NCI-H146 treated with DMSO at 0.1 percent for 48 hours (cell line): ENCODE results near the gene PTPRJ.
A peak's percentile ranks its signal among the peaks of the same experiment; 100 is the strongest.

Experiments used
- DNase-seq: peaks from one replicate; lab custom pipeline; 2025; ENCODE audit not compliant: unreplicated experiment; lab: John Stamatoyannopoulos, UW

PTPRJ gene

DNA sequence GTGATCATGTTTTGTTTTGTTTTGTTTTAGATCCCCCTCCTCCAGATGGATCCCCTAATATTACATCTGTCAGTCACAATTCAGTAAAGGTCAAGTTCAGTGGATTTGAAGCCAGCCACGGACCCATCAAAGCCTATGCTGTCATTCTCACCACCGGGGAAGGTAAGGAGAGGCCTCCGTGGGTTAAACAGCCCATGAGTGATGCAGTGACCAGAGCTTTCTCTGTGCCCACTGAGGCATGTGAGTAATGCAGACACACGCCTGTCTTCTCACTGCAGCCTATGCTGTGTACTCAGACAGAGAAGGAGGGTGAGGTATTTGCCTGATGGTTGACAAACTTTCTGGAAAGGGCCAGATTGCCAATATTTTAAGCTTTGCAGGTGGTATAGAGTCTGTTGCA lies 162.5 kb downstream of the PTPRJ start:
- no peak for DNase-seq

- DNase-seq, result no peak
Observed at GRCh38 chr11:48148749-48149148, 168.4 kb downstream of the PTPRJ start.

DNA sequence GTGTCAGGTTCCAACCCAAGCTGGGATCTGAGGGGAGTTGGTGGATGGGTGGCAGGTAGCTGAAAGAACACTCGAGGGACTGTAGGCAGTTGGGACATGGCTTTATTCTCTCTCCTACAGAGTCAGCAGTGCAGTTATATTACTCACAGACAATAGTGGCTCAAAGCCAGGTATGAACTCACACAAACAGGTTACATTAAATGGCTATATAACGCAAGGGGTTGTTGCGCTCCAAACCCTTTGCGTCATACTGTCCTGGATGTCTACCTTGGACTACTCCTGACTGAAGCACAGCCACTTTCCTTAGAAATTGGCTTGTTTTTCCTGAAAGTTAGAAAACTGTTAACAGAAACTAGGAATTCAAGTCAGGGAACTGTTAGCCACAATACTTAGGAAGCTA lies 169.9 kb downstream of the PTPRJ start:
- DNase-seq, result no peak

GRCh38 chr11:48154151-48154550 lies 173.8 kb downstream of the PTPRJ start:
- no peak for DNase-seq

GRCh38 chr11:48161951-48162884 lies 181.9 kb downstream of the PTPRJ start:
- no peak for DNase-seq

DNA sequence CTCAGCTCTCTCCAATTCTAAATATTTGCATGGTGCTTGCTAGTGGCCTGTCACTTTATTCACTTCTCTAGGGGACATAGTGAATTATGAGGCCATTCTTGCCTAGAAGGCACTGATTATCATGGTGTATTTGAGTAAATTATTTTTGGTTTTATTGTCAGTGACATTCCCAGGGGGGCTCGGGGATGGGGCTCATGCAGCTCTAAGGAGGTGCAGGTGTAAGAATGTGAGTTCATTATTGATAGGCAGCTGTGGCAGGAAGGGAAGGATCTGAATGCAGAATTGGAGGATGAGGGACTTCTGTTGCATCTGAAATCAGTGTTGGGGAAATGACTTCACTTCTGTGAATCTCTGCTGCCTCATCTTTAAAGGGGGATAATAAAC lies 182.5 kb downstream of the PTPRJ start:
- DNase-seq, result no peak

- DNase-seq, result no peak
Observed at GRCh38 chr11:48163360-48164100, 183.2 kb downstream of the PTPRJ start.

- DNase-seq, result no peak
Observed at GRCh38 chr11:48164836-48165235, 184.5 kb downstream of the PTPRJ start.

DNA sequence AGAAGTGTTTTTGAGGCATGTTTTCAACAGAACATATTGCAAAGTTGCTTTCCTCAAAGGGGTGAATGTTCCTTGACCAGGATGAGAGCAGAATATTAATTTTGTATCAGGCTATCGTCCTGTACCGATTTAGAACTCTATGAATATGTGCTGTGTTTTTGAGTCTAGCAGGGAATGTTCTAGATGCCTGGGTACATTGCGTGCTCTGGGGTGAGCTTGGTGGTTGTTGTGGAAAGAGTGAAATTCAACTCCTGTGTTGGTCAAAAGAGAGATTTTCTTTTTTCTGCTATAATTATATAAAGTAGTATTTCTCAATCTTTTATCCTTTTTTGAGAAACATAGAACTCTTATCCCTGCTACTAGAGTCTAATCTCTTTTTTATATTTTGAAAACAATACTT lies 185.1 kb downstream of the PTPRJ start:
- DNase-seq, result no peak

GRCh38 chr11:48167380-48167779 lies 187.0 kb downstream of the PTPRJ start:
- no peak for DNase-seq

DNA sequence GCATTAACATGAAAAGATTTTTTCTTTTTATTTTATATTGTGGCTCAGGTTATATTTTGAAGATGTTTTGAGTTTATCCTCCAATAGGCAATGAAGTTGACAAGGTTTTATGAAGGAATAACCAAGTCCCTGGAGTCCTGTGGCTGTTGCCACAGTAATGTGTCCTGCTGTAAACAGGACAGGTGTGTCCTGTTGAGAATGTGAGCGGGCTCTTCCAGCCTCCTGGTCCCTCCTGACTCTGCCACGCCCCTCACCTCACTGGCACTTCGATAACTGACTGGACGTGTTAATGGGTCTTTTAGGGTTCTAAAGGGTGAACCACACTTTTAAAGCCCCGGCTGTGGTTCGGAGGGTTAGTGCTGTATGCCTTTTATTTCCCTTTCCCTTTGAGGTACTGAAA lies 188.5 kb downstream of the PTPRJ start:
- DNase-seq, result no peak

DNA sequence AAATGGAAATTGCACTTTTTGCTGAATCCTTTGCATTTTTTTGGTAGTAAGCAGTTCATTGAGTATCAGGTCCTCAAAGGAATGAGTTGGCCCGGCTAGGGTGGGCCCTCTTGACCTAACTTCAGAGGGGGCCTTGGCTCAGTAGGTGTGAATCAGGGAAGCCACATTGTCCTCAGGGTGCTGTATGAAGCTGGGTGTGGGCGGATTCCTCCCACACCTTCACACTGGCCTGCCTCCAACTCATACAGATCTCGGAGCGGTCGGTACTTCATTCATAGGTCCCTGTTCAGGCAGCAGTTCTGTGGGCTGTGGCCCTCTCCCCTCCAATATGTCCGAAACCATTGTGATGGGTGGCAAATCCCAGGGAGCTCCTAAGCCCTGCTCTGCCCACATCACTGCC lies 188.9 kb downstream of the PTPRJ start:
- DNase-seq, result no peak

GRCh38 chr11:48169717-48170116 lies 189.4 kb downstream of the PTPRJ start:
- no peak for DNase-seq

GRCh38 chr11:48170241-48171233 lies 190.2 kb downstream of the PTPRJ start:
- DNase-seq, result no peak

DNA sequence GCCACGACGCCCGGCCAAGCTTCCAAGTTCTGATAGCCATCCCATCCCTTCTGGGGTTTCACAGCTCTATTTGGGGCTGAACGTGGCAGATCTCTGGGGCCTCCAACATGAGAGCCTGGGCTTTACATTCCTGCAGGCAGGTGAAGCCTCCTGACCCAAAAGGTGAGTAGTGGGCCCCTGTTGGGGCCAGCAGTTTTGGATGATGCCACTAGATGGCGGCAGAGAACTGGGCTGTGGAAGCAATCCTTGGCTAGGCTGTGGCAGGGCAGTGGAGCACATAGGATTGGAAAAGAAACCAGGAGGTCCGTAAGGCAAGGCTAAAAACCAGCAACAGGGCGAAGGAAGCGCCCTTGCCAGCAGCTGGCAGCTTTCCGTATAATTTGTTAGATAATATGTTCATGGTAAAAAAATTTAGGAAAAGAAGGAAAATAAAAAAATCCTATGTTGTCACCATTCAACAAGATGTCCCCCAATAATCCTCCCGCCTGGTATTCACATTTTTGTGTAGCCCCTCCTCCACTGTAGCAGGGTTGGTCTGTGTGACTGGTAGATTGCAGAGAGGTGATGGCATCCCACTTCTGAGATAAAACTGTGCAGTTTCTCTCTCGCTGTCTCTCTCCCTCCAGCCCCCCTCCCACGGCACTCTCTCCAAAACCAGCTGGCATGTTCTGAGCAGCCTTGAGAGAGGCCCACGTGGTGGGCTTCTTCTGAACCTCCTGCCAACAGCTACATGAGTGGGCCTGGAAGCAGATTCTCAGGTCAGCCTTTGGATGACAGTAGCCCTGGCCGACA lies 192.7 kb downstream of the PTPRJ start:
- peak; percentile 10 for DNase-seq

DNA sequence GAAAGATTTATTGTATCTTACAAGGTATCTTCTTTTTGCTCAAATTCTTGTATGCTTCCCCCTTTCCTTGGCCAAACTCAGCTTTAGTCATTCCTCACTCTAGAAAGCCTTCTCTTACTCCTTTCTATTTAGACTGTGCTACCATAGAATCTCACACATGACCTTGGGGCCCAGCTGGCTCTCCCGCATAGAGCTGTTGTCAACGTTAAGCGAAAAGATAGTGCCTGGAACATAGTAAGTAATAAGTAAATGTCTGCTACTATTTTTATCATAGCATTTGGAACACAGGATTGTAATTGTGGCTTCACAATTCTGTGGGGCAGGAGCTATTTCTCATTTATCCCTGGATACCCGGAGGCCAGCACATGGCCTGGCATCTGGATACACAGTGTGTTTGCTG lies 197.3 kb downstream of the PTPRJ start:
- no peak for DNase-seq

- no peak for DNase-seq
Observed at GRCh38 chr11:48180627-48181026, 200.3 kb downstream of the PTPRJ start.

DNA sequence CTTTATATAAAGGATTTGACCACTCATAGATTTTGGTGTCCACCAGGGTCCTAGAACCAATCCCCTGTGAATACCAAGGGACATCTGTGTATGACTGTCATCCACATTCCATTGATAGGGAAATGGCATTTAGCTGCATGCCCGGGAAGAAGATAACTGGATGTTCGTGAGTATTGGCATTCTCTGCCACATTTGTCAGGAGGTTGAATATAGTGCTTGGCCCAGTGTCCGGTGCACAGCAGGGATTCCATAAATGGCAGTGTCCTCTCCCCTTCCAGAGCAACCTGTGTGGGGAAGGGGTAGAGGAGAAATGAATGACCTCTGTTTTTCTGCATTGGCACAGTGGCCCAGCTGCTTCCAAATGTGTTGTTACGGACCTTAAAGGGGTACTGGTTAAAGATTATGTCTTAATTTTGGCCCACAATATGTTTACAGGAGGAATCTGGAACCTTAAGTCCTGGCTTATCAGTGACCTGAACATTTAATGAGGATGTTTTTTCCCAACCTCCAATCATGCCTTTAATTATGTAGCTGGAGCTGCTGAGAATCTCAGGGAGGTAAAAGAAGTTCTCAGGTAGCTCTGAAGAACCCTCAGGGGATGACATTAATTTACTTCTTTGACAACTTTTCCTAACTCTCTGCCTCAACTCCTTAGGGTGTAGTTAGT lies 202.6 kb downstream of the PTPRJ start:
- no peak for DNase-seq

GRCh38 chr11:48184452-48184851 lies 204.1 kb downstream of the PTPRJ start:
- no peak for DNase-seq
